Mesenchymal stem cell (in vitro differentiated cells and primary cell): ENCODE data around the gene POC1B.

Experiments used
- DNase-seq: peaks from one replicate; pipeline ENCODE4 v3.0.0-alpha.2; 2013
- H2AFZ ChIP-seq: one replicate; pipeline ENCODE4 v1.6.1; 2013; ENCODE audit warnings: low read depth, mild to moderate bottlenecking, control low read depth, inconsistent platforms, low read length, moderate library complexity
- H2AK5ac ChIP-seq: 2 replicates; pipeline ENCODE4 v1.6.1; 2013; ENCODE audit warnings: low read length, moderate library complexity, mild to moderate bottlenecking, inconsistent platforms; ENCODE audit not compliant: severe bottlenecking
- H2BK120ac ChIP-seq: one replicate; pipeline ENCODE4 v1.6.1; 2013; ENCODE audit warnings: low read depth, mild to moderate bottlenecking, inconsistent platforms, low read length, moderate library complexity
- H2BK12ac ChIP-seq, 2 experiments: one replicate each; pipeline ENCODE4 v1.6.1; 2013; ENCODE audit warnings: inconsistent platforms in 2 of 2, low read length in 2 of 2, mild to moderate bottlenecking in 2 of 2, moderate library complexity in 2 of 2, control low read depth in 1 of 2
- H2BK15ac ChIP-seq: one replicate; pipeline ENCODE4 v1.6.1; 2013; ENCODE audit warnings: mild to moderate bottlenecking, low read depth, inconsistent platforms; ENCODE audit not compliant: poor library complexity, severe bottlenecking
- H2BK5ac ChIP-seq: 2 replicates; pipeline ENCODE4 v1.6.1; 2013; ENCODE audit warnings: low read depth, mild to moderate bottlenecking, low read length, control low read depth, inconsistent platforms; ENCODE audit not compliant: poor library complexity, severe bottlenecking
- H3K14ac ChIP-seq, 2 experiments: one replicate each; pipeline ENCODE4 v1.6.1; 2013; ENCODE audit warnings: inconsistent platforms in 2 of 2, low read length in 2 of 2, control low read depth in 1 of 2, mild to moderate bottlenecking in 1 of 2, moderate library complexity in 1 of 2
- H3K18ac ChIP-seq, 2 experiments: one replicate each; pipeline ENCODE4 v1.6.1; 2013; ENCODE audit warnings: inconsistent platforms in 2 of 2, low read length in 2 of 2, control low read depth in 1 of 2, low read depth in 1 of 2, mild to moderate bottlenecking in 1 of 2
- H3K23ac ChIP-seq, 2 experiments: one replicate each; pipeline ENCODE4 v1.6.1; 2013; ENCODE audit warnings: inconsistent platforms in 2 of 2, low read length in 2 of 2, mild to moderate bottlenecking in 2 of 2, moderate library complexity in 2 of 2, control low read depth in 1 of 2
- H3K27ac ChIP-seq: 2 replicates; pipeline ENCODE4 v1.5.1; 2013; ENCODE audit warnings: mild to moderate bottlenecking, moderate library complexity, low read length, control low read depth, inconsistent platforms; ENCODE audit not compliant: poor library complexity, severe bottlenecking
- H3K27me3 ChIP-seq, 2 experiments: 2 replicates each; pipeline versions ENCODE4 v1.6.1 to v1.7.0; 2013; ENCODE audit warnings: low read length in 2 of 2, mild to moderate bottlenecking in 2 of 2, moderate library complexity in 2 of 2, control low read depth in 1 of 2, inconsistent platforms in 1 of 2; ENCODE audit not compliant: control insufficient read depth in 1 of 2, insufficient read depth in 1 of 2
- H3K36me3 ChIP-seq, 2 experiments: 2 replicates each; pipeline versions ENCODE4 v1.6.1 to v1.7.0; 2013; ENCODE audit warnings: low read length in 2 of 2, control low read depth in 1 of 2, inconsistent platforms in 1 of 2, low read depth in 1 of 2, mild to moderate bottlenecking in 1 of 2; ENCODE audit not compliant: insufficient read depth in 2 of 2, control insufficient read depth in 1 of 2
- H3K4ac ChIP-seq, 2 experiments: one replicate each; pipeline ENCODE4 v1.6.1; 2013; ENCODE audit warnings: inconsistent platforms in 2 of 2, low read length in 2 of 2, mild to moderate bottlenecking in 2 of 2, moderate library complexity in 2 of 2, control low read depth in 1 of 2, low read depth in 1 of 2
- H3K4me1 ChIP-seq: 2 replicates; pipeline ENCODE4 v1.6.1; 2013; ENCODE audit warnings: low read depth, low read length, control low read depth; ENCODE audit not compliant: control insufficient read depth, insufficient read depth
- H3K4me2 ChIP-seq: 2 replicates; pipeline ENCODE4 v1.6.1; 2013; ENCODE audit warnings: low read length, mild to moderate bottlenecking, inconsistent platforms; ENCODE audit not compliant: poor library complexity, severe bottlenecking
- H3K4me3 ChIP-seq, 2 experiments: 2 replicates each; pipeline versions ENCODE4 v1.5.1 to v1.7.0; 2013; ENCODE audit warnings: low read length in 2 of 2, mild to moderate bottlenecking in 2 of 2, control low read depth in 1 of 2, low read depth in 1 of 2; ENCODE audit not compliant: insufficient read depth in 1 of 2
- H3K79me1 ChIP-seq: replicated peaks from 2 replicates; pipeline ENCODE4 v1.6.1; 2013; ENCODE audit warnings: mild to moderate bottlenecking, control low read depth, low read length, inconsistent platforms; ENCODE audit not compliant: poor library complexity, severe bottlenecking
- H3K9ac ChIP-seq: 2 replicates; pipeline ENCODE4 v1.7.0; 2013; ENCODE audit warnings: mild to moderate bottlenecking, low read length, moderate library complexity
- H3K9me3 ChIP-seq: 2 replicates; pipeline ENCODE4 v1.7.0; 2013; ENCODE audit warnings: mild to moderate bottlenecking, low read length; ENCODE audit not compliant: control insufficient read depth
- H4K8ac ChIP-seq: one replicate; pipeline ENCODE4 v1.6.1; 2013; ENCODE audit warnings: inconsistent platforms, mild to moderate bottlenecking, low read length, moderate library complexity
- H4K91ac ChIP-seq: one replicate; pipeline ENCODE4 v1.6.1; 2013; ENCODE audit warnings: mild to moderate bottlenecking, low read length, inconsistent platforms
- whole genome bisulfite sequencing: methylation state at CpG from one replicate; pipeline ENCODE4 v1.1.7; 2013; ENCODE audit warnings: mixed read lengths; 5-methylcytosine and 5-hydroxymethylcytosine counted together

Gene POC1B

DNA sequence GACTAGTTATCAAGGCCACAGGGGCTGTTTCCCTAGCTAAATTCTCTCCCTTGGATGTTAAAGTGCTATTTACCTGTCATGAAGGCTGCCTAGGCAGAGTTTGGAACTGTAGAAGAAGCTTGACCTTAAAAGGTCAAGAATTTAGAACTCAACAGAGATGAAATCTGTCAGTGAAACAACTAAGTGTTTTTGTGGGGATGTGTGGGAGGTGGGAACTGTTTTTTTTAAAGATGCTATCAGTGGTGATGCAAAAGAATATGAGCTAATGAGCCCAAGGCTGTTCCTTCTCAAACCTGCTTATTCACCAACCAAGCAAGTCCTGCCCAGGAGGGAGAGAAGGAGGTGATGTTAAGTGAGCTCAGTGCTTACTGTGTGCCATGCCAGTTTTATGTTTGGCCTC, 40.8 kb upstream of the POC1B start:
- no peak for DNase-seq

DNA sequence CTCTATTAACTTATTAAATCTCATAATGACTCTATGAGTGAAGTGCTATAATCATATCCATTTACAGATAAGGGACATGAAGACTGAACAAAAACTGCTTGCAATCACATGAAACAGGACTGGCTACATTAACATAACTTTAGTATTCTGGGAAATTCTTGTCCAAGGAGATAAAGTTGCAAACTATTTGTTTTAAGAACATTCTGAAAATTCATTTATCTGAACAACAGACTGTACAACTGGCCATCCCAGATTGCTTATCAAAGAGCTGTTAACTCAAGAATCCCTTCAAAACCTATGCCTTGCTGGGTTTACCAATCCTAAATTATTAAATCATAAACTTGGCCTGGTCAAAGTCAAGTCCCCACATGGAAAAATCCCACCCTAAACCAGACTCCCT, 39.2 kb upstream of the POC1B start:
- Histone ChIP-seq H4K8ac (no peak overlapping the region), H3K36me3 (no peaks in the 10 kb centered on the region), H3K23ac (no peak overlapping the region), H3K79me1 (no peaks in the 10 kb centered on the region), H2BK12ac (no peak overlapping the region), H2AK5ac (no peak overlapping the region), H3K4me1 (no peaks in the 10 kb centered on the region), H2BK120ac (no peak overlapping the region), H3K18ac (no peak overlapping the region), H2BK15ac (no peak overlapping the region), H2BK5ac (no peak overlapping the region), H4K91ac (no peak overlapping the region), H3K14ac (no peak overlapping the region), H2AFZ (no peak overlapping the region), H3K9me3 (peaks cover 2% of the 10 kb centered on the region), H3K4me3 (no peak overlapping the region), H3K9ac (no peak overlapping the region), H3K27ac (no peak overlapping the region), H3K4ac (no peak overlapping the region), H3K27me3 (no peaks in the 10 kb centered on the region), H3K4me2 (no peak overlapping the region)
- no peak for DNase-seq

More for the DNA sequence above, 40.8 kb upstream of the POC1B start:
- Histone ChIP-seq H3K18ac (no peak overlapping the region), H3K27me3 (no peaks in the 10 kb centered on the region), H3K4ac (no peak overlapping the region), H3K79me1 (no peaks in the 10 kb centered on the region), H3K4me2 (no peak overlapping the region), H2BK12ac (no peak overlapping the region), H2AFZ (no peak overlapping the region), H3K9me3 (no peaks in the 10 kb centered on the region), H3K36me3 (no peaks in the 10 kb centered on the region), H3K14ac (no peak overlapping the region), H4K91ac (no peak overlapping the region), H3K27ac (no peak overlapping the region), H3K23ac (no peak overlapping the region), H2AK5ac (no peak overlapping the region), H2BK5ac (no peak overlapping the region), H3K4me3 (no peak overlapping the region), H3K4me1 (no peaks in the 10 kb centered on the region), H4K8ac (no peak overlapping the region), H3K9ac (no peak overlapping the region), H2BK15ac (no peak overlapping the region), H2BK120ac (no peak overlapping the region)

DNA sequence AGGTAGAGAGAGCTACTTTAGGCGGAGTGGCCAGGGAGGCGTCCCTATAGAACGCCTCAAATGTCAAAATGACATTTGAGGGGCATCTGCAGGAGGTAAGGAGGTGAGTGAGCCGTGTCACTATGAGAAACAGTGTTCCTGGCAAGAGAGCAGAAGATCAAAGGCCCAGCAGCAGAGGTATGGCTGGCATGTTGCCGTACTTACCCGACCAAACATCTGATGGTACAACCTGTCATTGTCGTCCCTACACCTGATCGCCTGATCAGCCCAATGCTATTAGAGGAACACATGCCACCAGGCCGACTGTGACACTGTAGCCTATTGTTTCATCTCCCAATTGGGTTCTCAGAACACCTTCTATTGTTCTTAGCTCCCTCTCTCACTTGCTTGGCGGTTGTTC, 33.9 kb upstream of the POC1B start:
- no peaks in the 10 kb centered on the region for H3K4me1 ChIP-seq
- no peak overlapping the region for H2BK5ac ChIP-seq
- no peak overlapping the region for H3K9ac ChIP-seq
- no peak overlapping the region for H3K18ac ChIP-seq
- no peak for DNase-seq
- H4K8ac ChIP-seq = no peak overlapping the region
- H2BK120ac ChIP-seq = no peak overlapping the region
- H2BK15ac ChIP-seq = no peak overlapping the region
- no peak overlapping the region for H4K91ac ChIP-seq
- no peaks in the 10 kb centered on the region for H3K36me3 ChIP-seq
- H2AK5ac ChIP-seq = no peak overlapping the region
- WGBS = 90% methylated on average over 10 of the region's 10 CpGs
- no peak overlapping the region for H3K4ac ChIP-seq
- no peak overlapping the region for H2AFZ ChIP-seq
- H3K27ac ChIP-seq = no peak overlapping the region
- H3K14ac ChIP-seq = no peak overlapping the region
- H3K4me3 ChIP-seq = no peak overlapping the region
- no peak overlapping the region for H2BK12ac ChIP-seq
- no peaks in the 10 kb centered on the region for H3K79me1 ChIP-seq
- H3K27me3 ChIP-seq = no peaks in the 10 kb centered on the region
- H3K4me2 ChIP-seq = no peak overlapping the region
- no peak overlapping the region for H3K23ac ChIP-seq
- peaks cover 2% of the 10 kb centered on the region for H3K9me3 ChIP-seq

DNA sequence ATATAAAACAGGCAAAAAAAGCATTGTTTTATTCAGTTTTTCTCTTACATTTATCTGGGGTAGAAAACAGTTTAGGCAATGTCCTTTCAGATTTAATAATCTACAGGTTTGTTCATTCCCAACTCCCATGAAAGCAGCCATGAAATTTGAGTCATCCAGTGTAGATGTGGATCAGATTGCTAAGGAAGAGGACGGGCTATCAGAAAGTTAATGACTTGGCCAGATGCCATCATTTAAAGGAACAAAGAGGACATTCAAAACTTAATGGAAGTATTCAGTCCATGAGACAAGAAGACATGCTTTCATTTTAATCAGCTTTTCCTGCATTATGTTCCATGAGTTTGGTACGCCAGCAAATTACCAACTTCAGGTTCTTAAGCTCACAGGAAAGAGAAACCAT, 31.1 kb upstream of the POC1B start:
- H2BK15ac ChIP-seq = no peak overlapping the region
- H3K27me3 ChIP-seq = no peaks in the 10 kb centered on the region
- no peak overlapping the region for H2BK12ac ChIP-seq
- no peaks in the 10 kb centered on the region for H3K79me1 ChIP-seq
- H2AK5ac ChIP-seq = no peak overlapping the region
- H3K18ac ChIP-seq = no peak overlapping the region
- peaks cover 2% of the 10 kb centered on the region for H3K9me3 ChIP-seq
- 86% methylated on average over 2 of the region's 2 CpGs for WGBS
- no peak overlapping the region for H2BK120ac ChIP-seq
- no peak overlapping the region for H4K8ac ChIP-seq
- no peak overlapping the region for H3K4ac ChIP-seq
- no peak overlapping the region for H3K9ac ChIP-seq
- H2AFZ ChIP-seq = no peak overlapping the region
- no peak overlapping the region for H3K4me3 ChIP-seq
- H3K4me1 ChIP-seq = no peaks in the 10 kb centered on the region
- no peak overlapping the region for H3K4me2 ChIP-seq
- no peaks in the 10 kb centered on the region for H3K36me3 ChIP-seq
- H4K91ac ChIP-seq = no peak overlapping the region
- no peak overlapping the region for H3K14ac ChIP-seq
- H2BK5ac ChIP-seq = no peak overlapping the region
- DNase-seq = no peak
- no peak overlapping the region for H3K27ac ChIP-seq
- no peak overlapping the region for H3K23ac ChIP-seq
